ENCODE data around the gene CD22.

The CD22 gene

DNA sequence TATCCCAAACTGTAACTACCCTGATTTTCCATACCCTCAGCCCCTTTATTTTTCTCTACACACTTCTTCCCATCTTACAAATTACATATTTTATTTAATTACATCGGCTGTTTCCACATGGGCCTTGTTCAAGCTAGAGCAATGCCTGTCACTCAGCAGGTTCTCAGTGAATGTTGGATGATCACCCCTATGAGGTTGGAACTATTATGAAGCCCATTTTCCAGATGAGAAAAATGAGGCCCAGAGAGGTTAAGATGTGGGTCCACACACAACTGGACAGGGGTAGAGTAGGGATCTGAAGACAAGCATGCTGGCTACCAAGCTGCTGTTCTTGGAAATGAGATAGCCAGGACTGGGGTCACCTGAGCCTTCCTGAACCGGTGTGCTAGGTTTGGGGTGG, 27.0 kb upstream of the CD22 start:
- CTCF ChIA-PET = no interaction called here
- TF ChIP-seq PKNOX1 (IDR thresholded peaks at IDR 0.05) (no peak), ARNT (IDR thresholded peaks at IDR 0.05) (no peak), FOXK2 (IDR thresholded peaks at IDR 0.05) (no peak), FOXA1 (IDR thresholded peaks at IDR 0.05) (no peak), NFRKB (IDR thresholded peaks at IDR 0.05) (no peak), LEF1 (IDR thresholded peaks at IDR 0.05; ENCODE audit: borderline replicate concordance) (no peak)
- no peak for DNase-seq (ENCODE audit: extremely low spot score)
- POLR2A ChIA-PET = no interaction called here

DNA sequence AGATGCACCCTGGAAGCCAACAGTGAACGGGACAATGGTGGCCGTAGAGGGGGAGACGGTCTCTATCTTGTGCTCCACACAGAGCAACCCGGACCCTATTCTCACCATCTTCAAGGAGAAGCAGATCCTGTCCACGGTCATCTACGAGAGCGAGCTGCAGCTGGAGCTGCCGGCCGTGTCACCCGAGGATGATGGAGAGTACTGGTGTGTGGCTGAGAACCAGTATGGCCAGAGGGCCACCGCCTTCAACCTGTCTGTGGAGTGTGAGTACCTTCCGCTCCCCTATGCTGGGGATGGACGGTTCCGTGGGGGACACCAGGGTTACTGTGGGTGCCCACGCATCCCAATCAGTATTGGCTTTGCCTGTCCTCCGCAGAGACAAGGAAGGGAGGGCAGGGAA, 26.5 kb upstream of the CD22 start:
- ChIA-PET POLR2A (no interaction called here), CTCF (no interaction called here)
- TF ChIP-seq FOXA1 (IDR thresholded peaks at IDR 0.05) (no peak), ZNF384 (IDR thresholded peaks at IDR 0.05) (no peak), PKNOX1 (IDR thresholded peaks at IDR 0.05) (no peak), FOXM1 (IDR thresholded peaks at IDR 0.05; ENCODE audit: borderline replicate concordance) (no peak), BHLHE40 (IDR thresholded peaks at IDR 0.05; ENCODE audit: borderline replicate concordance) (no peak), HDGF (IDR thresholded peaks at IDR 0.05; ENCODE audit: borderline replicate concordance) (no peak), LEF1 (IDR thresholded peaks at IDR 0.05; ENCODE audit: borderline replicate concordance) (no peak), ARNT (IDR thresholded peaks at IDR 0.05) (no peak), NFRKB (IDR thresholded peaks at IDR 0.05) (no peak), TARDBP (IDR thresholded peaks at IDR 0.05) (no peak), FOXK2 (IDR thresholded peaks at IDR 0.05) (no peak), L3MBTL2 (conservative IDR thresholded peaks at IDR 0.05) (no peak), ELF4 (IDR thresholded peaks at IDR 0.05) (no peak), SUZ12 (IDR thresholded peaks at IDR 0.05) (no peak), CTBP1 (IDR thresholded peaks at IDR 0.05; ENCODE audit: borderline replicate concordance) (no peak), SP1 (IDR thresholded peaks at IDR 0.05) (no peak)
- no peak for DNase-seq (ENCODE audit: extremely low spot score)

DNA sequence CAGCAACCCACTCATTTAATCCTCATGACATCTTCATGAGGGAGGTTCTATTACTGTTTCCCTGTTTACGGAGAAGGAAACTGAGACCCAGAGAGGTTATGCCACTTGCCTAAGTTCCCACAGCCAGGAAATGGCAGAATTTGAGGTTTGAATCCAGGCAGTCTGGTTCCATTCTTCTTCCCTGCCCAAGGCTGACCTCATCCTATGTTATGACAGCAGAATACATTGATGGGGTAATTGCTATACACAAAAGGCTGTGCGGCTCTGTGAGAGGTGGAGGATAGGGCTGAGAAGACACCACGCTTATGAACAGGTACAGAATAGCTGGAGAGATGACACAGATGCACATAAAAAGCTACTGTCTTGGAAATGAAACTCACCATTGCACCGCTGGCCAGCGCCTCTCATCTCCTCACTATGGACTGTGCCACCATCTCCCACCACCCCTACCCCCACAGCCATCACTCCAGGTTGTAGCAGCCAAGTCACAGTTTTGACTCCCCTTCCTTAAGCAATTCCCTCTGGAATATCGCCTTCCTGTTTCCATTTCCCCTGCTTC, 25.6 kb upstream of the CD22 start:
- DNase-seq (ENCODE audit: extremely low spot score) = no peak
- TF ChIP-seq FOXM1 (IDR thresholded peaks at IDR 0.05; ENCODE audit: borderline replicate concordance) = no peak
- no peak for TF ChIP-seq HDGF (IDR thresholded peaks at IDR 0.05; ENCODE audit: borderline replicate concordance)
- no peak for TF ChIP-seq NFRKB (IDR thresholded peaks at IDR 0.05)
- CTCF ChIA-PET = no interaction called here
- POLR2A ChIA-PET = no interaction called here

DNA sequence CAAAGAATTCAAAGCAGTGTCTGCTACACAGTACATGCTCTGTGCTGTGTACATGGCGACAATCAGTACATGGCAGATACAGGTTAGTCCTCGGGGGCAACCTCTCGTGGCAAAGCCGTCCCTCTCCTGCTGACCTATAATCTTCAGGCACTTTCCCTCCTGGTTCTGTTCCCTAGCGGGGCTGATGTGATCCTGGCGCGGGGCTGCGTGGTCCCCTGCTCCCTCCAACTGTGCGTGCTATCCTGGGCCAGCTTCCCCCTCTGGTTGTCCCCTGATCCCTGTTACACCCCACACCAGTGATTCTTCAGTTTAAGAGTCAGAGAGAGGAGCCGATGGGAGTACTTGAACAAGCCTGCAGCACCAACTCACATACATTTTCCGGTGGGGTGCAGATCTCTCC, 25.0 kb upstream of the CD22 start:
- TF ChIP-seq SP1 (IDR thresholded peaks at IDR 0.05) (no peak), ARNT (IDR thresholded peaks at IDR 0.05) (no peak), CTBP1 (IDR thresholded peaks at IDR 0.05; ENCODE audit: borderline replicate concordance) (no peak), NFRKB (IDR thresholded peaks at IDR 0.05) (no peak), L3MBTL2 (conservative IDR thresholded peaks at IDR 0.05) (no peak), LEF1 (IDR thresholded peaks at IDR 0.05; ENCODE audit: borderline replicate concordance) (no peak), FOXA1 (IDR thresholded peaks at IDR 0.05) (no peak), FOXK2 (IDR thresholded peaks at IDR 0.05) (no peak), ELF4 (IDR thresholded peaks at IDR 0.05) (no peak), SUZ12 (IDR thresholded peaks at IDR 0.05) (no peak), BHLHE40 (IDR thresholded peaks at IDR 0.05; ENCODE audit: borderline replicate concordance) (no peak), TARDBP (IDR thresholded peaks at IDR 0.05) (no peak), ZNF384 (IDR thresholded peaks at IDR 0.05) (no peak), HDGF (IDR thresholded peaks at IDR 0.05; ENCODE audit: borderline replicate concordance) (no peak), FOXM1 (IDR thresholded peaks at IDR 0.05; ENCODE audit: borderline replicate concordance) (no peak), PKNOX1 (IDR thresholded peaks at IDR 0.05) (no peak)
- ChIA-PET POLR2A (no interaction called here), CTCF (no interaction called here)
- no peak for DNase-seq (ENCODE audit: extremely low spot score)

DNA sequence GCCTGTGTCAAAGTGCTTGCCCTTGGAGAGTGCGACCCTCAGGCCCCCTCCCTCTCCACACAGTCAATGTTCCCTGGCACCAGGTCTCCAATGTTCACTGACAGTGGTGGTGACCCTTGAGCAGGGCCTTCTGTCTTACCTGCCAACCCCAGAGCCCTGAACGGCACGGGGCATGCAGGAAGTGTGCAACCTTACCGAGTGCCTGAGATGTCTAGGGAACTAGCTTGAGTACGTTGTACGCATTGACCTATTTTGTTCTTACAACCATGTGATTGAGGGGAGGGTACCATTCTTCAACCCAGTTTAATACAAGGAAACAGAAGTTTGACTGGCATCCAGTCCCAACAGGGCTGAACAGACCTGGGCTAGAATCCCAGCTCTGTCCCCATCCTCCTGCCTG, 23.8 kb upstream of the CD22 start:
- ChIA-PET CTCF (no interaction called here), POLR2A (no interaction called here)
- no peak for TF ChIP-seq TARDBP (IDR thresholded peaks at IDR 0.05)
- no peak for TF ChIP-seq ARNT (IDR thresholded peaks at IDR 0.05)
- TF ChIP-seq CTBP1 (IDR thresholded peaks at IDR 0.05; ENCODE audit: borderline replicate concordance) = no peak
- TF ChIP-seq SUZ12 (IDR thresholded peaks at IDR 0.05) = no peak
- TF ChIP-seq L3MBTL2 (conservative IDR thresholded peaks at IDR 0.05) = no peak
- no peak for TF ChIP-seq ELF4 (IDR thresholded peaks at IDR 0.05)
- no peak for TF ChIP-seq FOXK2 (IDR thresholded peaks at IDR 0.05)
- TF ChIP-seq SP1 (IDR thresholded peaks at IDR 0.05) = no peak
- TF ChIP-seq PKNOX1 (IDR thresholded peaks at IDR 0.05) = no peak
- TF ChIP-seq FOXM1 (IDR thresholded peaks at IDR 0.05; ENCODE audit: borderline replicate concordance) = no peak
- TF ChIP-seq BHLHE40 (IDR thresholded peaks at IDR 0.05; ENCODE audit: borderline replicate concordance) = no peak
- no peak for TF ChIP-seq ZNF384 (IDR thresholded peaks at IDR 0.05)
- TF ChIP-seq FOXA1 (IDR thresholded peaks at IDR 0.05) = no peak
- no peak for TF ChIP-seq HDGF (IDR thresholded peaks at IDR 0.05; ENCODE audit: borderline replicate concordance)
- no peak for TF ChIP-seq NFRKB (IDR thresholded peaks at IDR 0.05)
- TF ChIP-seq LEF1 (IDR thresholded peaks at IDR 0.05; ENCODE audit: borderline replicate concordance) = no peak
- no peak for DNase-seq (ENCODE audit: extremely low spot score)

Data from HEK293T (cell line).